ENCODE results near the gene MORN4. TPM values are rescaled to one million over a fixed set of nuclear protein-coding genes. Genes with fewer than 3 reads are reported as not detected.

Gene MORN4
- total RNA-seq, 1 donor = 10.1 TPM

DNA sequence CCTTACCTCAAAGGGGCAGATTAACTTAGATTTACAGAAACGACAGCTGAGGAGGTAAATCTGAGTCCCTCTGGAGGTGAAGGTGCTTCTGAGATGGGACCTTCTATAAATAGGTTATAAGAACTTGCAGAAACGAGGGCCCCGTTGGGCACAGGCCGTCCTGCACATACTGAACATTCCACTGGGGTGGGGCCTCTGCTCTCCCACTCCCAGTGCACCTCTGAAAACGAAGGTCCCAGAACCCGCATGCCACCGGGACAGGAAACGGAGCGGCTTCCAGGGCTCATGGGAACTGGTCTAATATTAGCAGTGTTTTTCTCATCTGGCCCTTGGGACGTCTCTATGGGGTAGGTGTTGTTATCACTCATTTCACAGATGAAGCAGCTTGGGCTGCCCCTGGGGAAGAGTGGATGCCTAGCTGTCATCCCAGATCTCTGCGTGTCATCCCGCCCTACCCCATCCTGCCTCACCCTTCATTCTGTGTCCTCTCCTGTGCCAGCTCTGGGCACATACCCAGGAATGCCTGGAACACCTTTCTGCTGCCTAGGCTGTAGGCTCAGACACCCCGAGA, 24.2 kb downstream of the MORN4 start:
- DNase-seq (ENCODE audit: low read depth) = no peak

GRCh38 chr10:97607095-97607636, 26.1 kb downstream of the MORN4 start:
- no peak overlapping the region for H3K4me3 ChIP-seq (ENCODE audit: low read depth, low read length)
- no peak for DNase-seq (ENCODE audit: low read depth)
- TF ChIP-seq, protein P1, sequence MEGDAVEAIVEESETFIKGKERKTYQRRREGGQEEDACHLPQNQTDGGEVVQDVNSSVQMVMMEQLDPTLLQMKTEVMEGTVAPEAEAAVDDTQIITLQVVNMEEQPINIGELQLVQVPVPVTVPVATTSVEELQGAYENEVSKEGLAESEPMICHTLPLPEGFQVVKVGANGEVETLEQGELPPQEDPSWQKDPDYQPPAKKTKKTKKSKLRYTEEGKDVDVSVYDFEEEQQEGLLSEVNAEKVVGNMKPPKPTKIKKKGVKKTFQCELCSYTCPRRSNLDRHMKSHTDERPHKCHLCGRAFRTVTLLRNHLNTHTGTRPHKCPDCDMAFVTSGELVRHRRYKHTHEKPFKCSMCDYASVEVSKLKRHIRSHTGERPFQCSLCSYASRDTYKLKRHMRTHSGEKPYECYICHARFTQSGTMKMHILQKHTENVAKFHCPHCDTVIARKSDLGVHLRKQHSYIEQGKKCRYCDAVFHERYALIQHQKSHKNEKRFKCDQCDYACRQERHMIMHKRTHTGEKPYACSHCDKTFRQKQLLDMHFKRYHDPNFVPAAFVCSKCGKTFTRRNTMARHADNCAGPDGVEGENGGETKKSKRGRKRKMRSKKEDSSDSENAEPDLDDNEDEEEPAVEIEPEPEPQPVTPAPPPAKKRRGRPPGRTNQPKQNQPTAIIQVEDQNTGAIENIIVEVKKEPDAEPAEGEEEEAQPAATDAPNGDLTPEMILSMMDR (IDR thresholded peaks at IDR 0.05; ENCODE audit: insufficient read depth, low read length) = no peak

More for the DNA sequence above, 24.2 kb downstream of the MORN4 start:
- H3K4me3 ChIP-seq (ENCODE audit: low read depth, low read length) = no peak overlapping the region
- TF ChIP-seq, protein P1 (IDR thresholded peaks at IDR 0.05; ENCODE audit: insufficient read depth, low read length) = no peak

GRCh38 chr10:97601268-97602215, 31.8 kb downstream of the MORN4 start:
- no peak overlapping the region for H3K4me3 ChIP-seq (ENCODE audit: low read depth, low read length)
- TF ChIP-seq, protein P1 (IDR thresholded peaks at IDR 0.05; ENCODE audit: insufficient read depth, low read length) = no peak
- DNase-seq (ENCODE audit: low read depth) = no peak

DNA sequence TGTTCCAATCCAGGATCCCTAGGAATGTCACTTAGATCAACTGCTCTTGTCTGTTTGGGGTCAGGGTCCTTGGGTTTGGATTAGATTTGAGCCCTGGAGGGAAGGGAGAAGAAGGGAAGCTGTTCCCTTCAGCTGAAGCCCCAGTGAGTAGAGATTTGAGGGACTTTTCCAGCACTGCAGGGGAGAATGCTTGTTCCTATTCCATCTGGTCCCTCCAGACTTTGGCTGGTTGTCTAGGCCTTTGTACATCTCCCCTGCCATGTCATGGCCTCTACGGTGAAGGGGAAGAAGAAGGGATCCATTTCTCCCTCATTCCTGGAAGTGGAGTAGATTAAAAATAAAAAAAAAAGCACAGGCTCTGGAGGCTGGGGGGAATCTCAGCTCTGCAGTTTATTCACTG, 32.7 kb downstream of the MORN4 start:
- DNase-seq (ENCODE audit: low read depth) = no peak
- no peak overlapping the region for H3K4me3 ChIP-seq (ENCODE audit: low read depth, low read length)

GRCh38 chr10:97599272-97599619, 34.1 kb downstream of the MORN4 start:
- TF ChIP-seq, protein P1 (IDR thresholded peaks at IDR 0.05; ENCODE audit: insufficient read depth, low read length) = no peak
- H3K4me3 ChIP-seq (ENCODE audit: low read depth, low read length) = no peak overlapping the region
- no peak for DNase-seq (ENCODE audit: low read depth)

More for the DNA sequence above, 32.7 kb downstream of the MORN4 start:
- TF ChIP-seq, protein P1 (IDR thresholded peaks at IDR 0.05; ENCODE audit: insufficient read depth, low read length) = no peak

DNA sequence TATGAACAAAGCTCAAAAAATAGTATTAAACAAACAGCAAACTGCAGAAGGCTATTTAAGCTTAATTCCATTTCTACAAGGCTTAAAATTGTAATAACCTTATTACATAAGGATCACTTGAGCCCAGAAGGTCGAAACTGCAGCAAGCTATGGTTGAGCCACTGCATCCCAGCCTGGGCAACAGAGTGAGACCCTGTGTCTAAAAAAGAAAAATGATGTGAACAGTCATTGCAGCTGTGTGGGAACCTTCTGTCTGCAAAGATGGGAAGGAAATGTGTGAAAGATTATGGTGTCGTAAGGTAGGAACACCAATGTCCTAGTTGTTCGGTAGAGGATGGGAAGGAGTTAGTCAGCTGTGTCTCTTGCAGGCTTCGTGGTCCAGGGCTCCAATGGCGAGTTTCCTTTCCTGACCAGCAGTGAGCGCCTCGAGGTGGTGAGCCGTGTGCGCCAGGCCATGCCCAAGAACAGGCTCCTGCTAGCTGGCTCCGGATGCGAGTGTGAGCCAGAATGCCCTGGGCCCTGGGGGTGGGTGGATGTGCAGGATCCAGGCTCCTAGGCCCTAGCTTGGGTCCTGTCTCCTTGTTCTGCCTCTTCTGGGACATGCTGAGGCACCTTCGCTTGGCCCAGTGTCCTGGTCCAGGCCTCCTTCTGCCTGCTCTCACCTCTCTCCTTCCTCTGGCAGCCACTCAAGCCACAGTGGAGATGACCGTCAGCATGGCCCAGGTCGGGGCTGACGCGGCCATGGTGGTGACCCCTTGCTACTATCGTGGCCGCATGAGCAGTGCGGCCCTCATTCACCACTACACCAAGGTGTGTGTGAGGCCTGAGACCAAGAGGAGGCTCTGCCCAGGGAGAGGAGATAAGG, 34.7 kb downstream of the MORN4 start:
- H3K4me3 ChIP-seq (ENCODE audit: low read depth, low read length) = no peak overlapping the region
- TF ChIP-seq, protein P1 (IDR thresholded peaks at IDR 0.05; ENCODE audit: insufficient read depth, low read length) = no peak
- no peak for DNase-seq (ENCODE audit: low read depth)
